HEK293 (cell line): ENCODE data around the gene SMYD2.

Source experiments
- OSR2 ChIP-seq: fragments of 450-650 bp; formaldehyde crosslinking; IDR thresholded peaks from 2 replicates; pipeline ENCODE4 v1.5.1; 2016; ENCODE audit warnings: missing biosample characterization, missing genetic modification characterization
- ZNF521 ChIP-seq: fragments of 450-650 bp; formaldehyde crosslinking; IDR thresholded peaks from 2 replicates; pipeline ENCODE4 v1.5.1; 2017; ENCODE audit warnings: missing biosample characterization, mild to moderate bottlenecking, missing genetic modification characterization

- TF ChIP-seq OSR2 (tag by site-specific recombination) (no peak), ZNF521 (tag by site-specific recombination) (no peak)
These were observed 38.2 kb downstream of the SMYD2 start for GRCh38 chr1:214318956-214319736.
